HG03066 (cell line): ENCODE results near the gene HMX1.

Source experiments
- ATAC-seq: cut with Tn5 transposase; IDR thresholded peaks from one replicate; pipeline ENCODE4 v1.9.1; 2021; ENCODE audit warnings: low read depth; ENCODE audit not compliant: unreplicated experiment

The HMX1 gene

GRCh38 chr4:8843597-8843996, 28.0 kb downstream of the HMX1 start:
- ATAC-seq = no peak

- ATAC-seq = no peak
These were observed 29.0 kb downstream of the HMX1 start for GRCh38 chr4:8842614-8843013.

- no peak for ATAC-seq
These were observed 29.9 kb downstream of the HMX1 start for GRCh38 chr4:8841678-8842268.

- no peak for ATAC-seq
These were observed 30.7 kb downstream of the HMX1 start for GRCh38 chr4:8840816-8841455.

GRCh38 chr4:8840006-8840793, 31.4 kb downstream of the HMX1 start:
- no peak for ATAC-seq

- no peak for ATAC-seq
These were observed 32.6 kb downstream of the HMX1 start for GRCh38 chr4:8838961-8839431.

- ATAC-seq = no peak
These were observed 33.2 kb downstream of the HMX1 start for GRCh38 chr4:8838296-8838960.

GRCh38 chr4:8837181-8837841, 34.3 kb downstream of the HMX1 start:
- no peak for ATAC-seq

- ATAC-seq = no peak
These were observed 34.9 kb downstream of the HMX1 start for GRCh38 chr4:8836664-8837171.

- ATAC-seq = no peak
These were observed 35.9 kb downstream of the HMX1 start for GRCh38 chr4:8835521-8836365.

- no peak for ATAC-seq
These were observed 36.9 kb downstream of the HMX1 start for GRCh38 chr4:8834681-8835220.

GRCh38 chr4:8832113-8832915, 39.3 kb downstream of the HMX1 start:
- ATAC-seq = no peak

GRCh38 chr4:8831221-8832112, 40.2 kb downstream of the HMX1 start:
- ATAC-seq = no peak

- ATAC-seq = no peak
These were observed 40.9 kb downstream of the HMX1 start for GRCh38 chr4:8830611-8831200.

GRCh38 chr4:8830056-8830455, 41.6 kb downstream of the HMX1 start:
- ATAC-seq = no peak

- no peak for ATAC-seq
These were observed 42.1 kb downstream of the HMX1 start for GRCh38 chr4:8829584-8829983.

GRCh38 chr4:8828869-8829268, 42.8 kb downstream of the HMX1 start:
- no peak for ATAC-seq
